Immature natural killer cell (primary cell): ENCODE results near the gene POFUT1. TPM values are rescaled to one million over a fixed set of nuclear protein-coding genes. Genes with fewer than 3 reads are reported as not detected.
"Not testable (repeated sequence)": the region's sequence is repeated elsewhere in the genome, so short reads cannot be mapped to it uniquely, and the experiment has no call there.

Experiments used
- DNase-seq, 3 donors: peaks; one replicate each; pipeline ENCODE4 v3.0.0; 2022; ENCODE audit warnings: mixed read lengths in 1 of 3
- H3K27ac Mint-ChIP-seq, 6 donors: one replicate each; pipeline ENCODE4 v1.8.0; 2020; ENCODE audit warnings: mixed read lengths in 6 of 6, mild to moderate bottlenecking in 5 of 6, inconsistent platforms in 4 of 6, moderate library complexity in 3 of 6
- H3K27me3 Mint-ChIP-seq, 3 donors: one replicate each; pipeline ENCODE4 v1.8.0; 2020 to 2021; ENCODE audit warnings: low read depth in 3 of 3, mild to moderate bottlenecking in 3 of 3, mixed read lengths in 3 of 3, moderate library complexity in 3 of 3, inconsistent platforms in 1 of 3
- H3K36me3 Mint-ChIP-seq, 3 donors: one replicate each; pipeline ENCODE4 v1.8.0; 2020; ENCODE audit warnings: mixed read lengths in 3 of 3, inconsistent platforms in 2 of 3, mild to moderate bottlenecking in 2 of 3
- H3K4me1 Mint-ChIP-seq, 2 donors: one replicate each; pipeline ENCODE4 v1.8.0; 2020; ENCODE audit warnings: inconsistent platforms in 2 of 2, mild to moderate bottlenecking in 2 of 2, mixed read lengths in 2 of 2, moderate library complexity in 1 of 2
- H3K4me3 Mint-ChIP-seq, 5 donors: one replicate each; pipeline ENCODE4 v1.8.0; 2020; ENCODE audit warnings: mild to moderate bottlenecking in 5 of 5, mixed read lengths in 5 of 5, inconsistent platforms in 3 of 5, moderate library complexity in 3 of 5
- H3K9me3 Mint-ChIP-seq, 6 donors: one replicate each; pipeline ENCODE4 v1.8.0; 2020; ENCODE audit warnings: mild to moderate bottlenecking in 6 of 6, mixed read lengths in 6 of 6, inconsistent platforms in 4 of 6, moderate library complexity in 3 of 6
- polyA plus RNA-seq, 3 donors: library from polyadenylated mRNA; unstranded; fragments of 300-500 nt; fragmentation: Illumina TruSeq; gene quantifications; one replicate each; pipeline ENCODE4 v1.2.3, GENCODE V29; 2021

POFUT1 gene
- polyA plus RNA-seq, 3 donors from 2014 or later = 7.5 to 15.4 (median 10.6) TPM

- H3K36me3 Mint-ChIP-seq = no peaks in the 10 kb centered on the region
- H3K27ac Mint-ChIP-seq = no peak overlapping the region
Observed at GRCh38 chr20:32263398-32263954, 55.8 kb downstream of the POFUT1 start.

GRCh38 chr20:32271620-32272019 is 63.9 kb downstream of the POFUT1 start:
- peaks cover 0 to 3% (median 0%) of the 10 kb centered on the region in 3 donors for H3K27me3 Mint-ChIP-seq
- no peaks in the 10 kb centered on the region for H3K9me3 Mint-ChIP-seq
- H3K27ac Mint-ChIP-seq = no peak overlapping the region
- no peak overlapping the region for H3K4me3 Mint-ChIP-seq
- DNase-seq = no peak
- H3K36me3 Mint-ChIP-seq = no peaks in the 10 kb centered on the region
- H3K4me1 Mint-ChIP-seq = peaks cover 2 to 9% of the 10 kb centered on the region in 2 donors

More at GRCh38 chr20:32263398-32263954, 55.8 kb downstream of the POFUT1 start:
- Mint-ChIP-seq H3K4me3 (no peak overlapping the region), H3K4me1 (no peaks in the 10 kb centered on the region), H3K27me3 (peaks cover 0 to 3% (median 2%) of the 10 kb centered on the region in 3 donors), H3K9me3 (no peaks in the 10 kb centered on the region)
- DNase-seq = no peak

- Mint-ChIP-seq H3K27me3 (peaks cover 1 to 5% (median 4%) of the 10 kb centered on the region in 3 donors), H3K4me3 (no peak overlapping the region), H3K27ac (no peak overlapping the region), H3K4me1 (peaks cover 19 to 28% of the 10 kb centered on the region in 2 donors), H3K36me3 (no peaks in the 10 kb centered on the region), H3K9me3 (no peaks in the 10 kb centered on the region)
- DNase-seq = no peak
Observed at GRCh38 chr20:32274359-32274758, 66.7 kb downstream of the POFUT1 start.

- DNase-seq, H3K27me3 Mint-ChIP-seq, H3K36me3 Mint-ChIP-seq, H3K9me3 Mint-ChIP-seq, H3K4me3 Mint-ChIP-seq: not testable (repeated sequence)
- peaks cover 19 to 32% of the 10 kb centered on the region in 2 donors for H3K4me1 Mint-ChIP-seq
- peak overlapping the region in 1 of 6 donors; percentile 26 for H3K27ac Mint-ChIP-seq
Observed at GRCh38 chr20:32275163-32275562, 67.5 kb downstream of the POFUT1 start.

GRCh38 chr20:32277361-32278198 is 69.9 kb downstream of the POFUT1 start, which contains the start of gene KIF3B:
TSS of gene KIF3B (plus strand) at chr20:32277651. CDS start at chr20:32309778, 32,127 bp downstream.
- Mint-ChIP-seq H3K9me3 (no peaks in the 10 kb centered on the region), H3K36me3 (peaks cover 0 to 4% (median 0%) of the 10 kb centered on the region in 3 donors), H3K4me3 (peak within 1 kb of the TSS; percentile 77 to 93 (median 87)), H3K27ac (peak within 1 kb of the TSS; percentile 74 to 93 (median 90)), H3K4me1 (peaks cover 21 to 41% of the 10 kb centered on the region in 2 donors), H3K27me3 (peaks cover 1 to 6% (median 4%) of the 10 kb centered on the region in 3 donors)
- DNase-seq = peak; percentile 86 to 87 (median 87)

- H3K27ac Mint-ChIP-seq = peak overlapping the region; percentile 74 to 93 (median 90)
- peak overlapping the region; percentile 77 to 93 (median 87) for H3K4me3 Mint-ChIP-seq
- H3K9me3 Mint-ChIP-seq = no peaks in the 10 kb centered on the region
- peaks cover 1 to 6% (median 4%) of the 10 kb centered on the region in 3 donors for H3K27me3 Mint-ChIP-seq
- H3K4me1 Mint-ChIP-seq = peaks cover 21 to 41% of the 10 kb centered on the region in 2 donors
- H3K36me3 Mint-ChIP-seq = peaks cover 0 to 4% (median 0%) of the 10 kb centered on the region in 3 donors
- DNase-seq = no peak
Observed at GRCh38 chr20:32278199-32278643, 70.5 kb downstream of the POFUT1 start.

- Mint-ChIP-seq H3K36me3 (peaks cover 0 to 4% (median 0%) of the 10 kb centered on the region in 3 donors), H3K27me3 (peaks cover 0 to 6% (median 4%) of the 10 kb centered on the region in 3 donors), H3K4me3 (no peak overlapping the region), H3K4me1 (peaks cover 45 to 59% of the 10 kb centered on the region in 2 donors), H3K27ac (peak overlapping the region in 1 of 6 donors; percentile 30), H3K9me3 (no peaks in the 10 kb centered on the region)
- no peak for DNase-seq
Observed at GRCh38 chr20:32281711-32282110, 74.0 kb downstream of the POFUT1 start.

- Mint-ChIP-seq H3K9me3 (no peaks in the 10 kb centered on the region), H3K4me3 (no peak overlapping the region), H3K36me3 (peaks cover 0 to 4% (median 0%) of the 10 kb centered on the region in 3 donors)
Observed at GRCh38 chr20:32282461-32282860, 74.8 kb downstream of the POFUT1 start.

GRCh38 chr20:32285082-32285620 is 77.5 kb downstream of the POFUT1 start:
- peak overlapping the region; percentile 70 to 92 (median 80) for H3K27ac Mint-ChIP-seq
- H3K36me3 Mint-ChIP-seq = peaks cover 0 to 4% (median 0%) of the 10 kb centered on the region in 3 donors
- no peak for DNase-seq
- H3K9me3 Mint-ChIP-seq = no peaks in the 10 kb centered on the region
- peaks cover 0 to 1% (median 0%) of the 10 kb centered on the region in 3 donors for H3K27me3 Mint-ChIP-seq
- H3K4me3 Mint-ChIP-seq = peak overlapping the region in 1 of 5 donors; percentile 69
- peaks cover 34 to 53% of the 10 kb centered on the region in 2 donors for H3K4me1 Mint-ChIP-seq

More at GRCh38 chr20:32282461-32282860, 74.8 kb downstream of the POFUT1 start:
- DNase-seq = no peak
- Mint-ChIP-seq H3K4me1 (peaks cover 46 to 57% of the 10 kb centered on the region in 2 donors), H3K27ac (peak overlapping the region in 1 of 6 donors; percentile 66), H3K27me3 (peaks cover 0 to 1% (median under 1%) of the 10 kb centered on the region in 3 donors)

- Mint-ChIP-seq H3K27ac (peak overlapping the region; percentile 74 to 92 (median 81)), H3K36me3 (peaks cover 0 to 4% (median 0%) of the 10 kb centered on the region in 3 donors), H3K4me1 (peaks cover 34 to 52% of the 10 kb centered on the region in 2 donors), H3K4me3 (peak overlapping the region; percentile 41 to 73 (median 69)), H3K9me3 (no peaks in the 10 kb centered on the region), H3K27me3 (peaks cover 0 to 1% (median 0%) of the 10 kb centered on the region in 3 donors)
- peak; percentile 26 to 58 (median 43) for DNase-seq
Observed at GRCh38 chr20:32285621-32286371, 78.1 kb downstream of the POFUT1 start.

- Mint-ChIP-seq H3K9me3 (no peaks in the 10 kb centered on the region), H3K36me3 (peaks cover 0 to under 1% (median 0%) of the 10 kb centered on the region in 3 donors), H3K27me3 (no peaks in the 10 kb centered on the region), H3K27ac (peak overlapping the region in 5 of 6 donors; percentile 19 to 92 (median 77)), H3K4me3 (no peak overlapping the region), H3K4me1 (peaks cover 31 to 47% of the 10 kb centered on the region in 2 donors)
- DNase-seq = no peak
Observed at GRCh38 chr20:32287231-32287638, 79.6 kb downstream of the POFUT1 start.
